Fibroblast of skin of right biceps (primary cell): ENCODE data around the gene MIS18A.
A peak's percentile ranks its signal among the peaks of the same experiment; 100 is the strongest.

Source experiments
- DNase-seq: peaks from one replicate; pipeline ENCODE4 v3.0.0-alpha.2; 2013

Gene MIS18A

GRCh38 chr21:32249511-32250280 is 29.2 kb downstream of the MIS18A start:
- DNase-seq = no peak

GRCh38 chr21:32248571-32249461 is 30.0 kb downstream of the MIS18A start:
- DNase-seq = peak; percentile 5

GRCh38 chr21:32246571-32247140 is 32.2 kb downstream of the MIS18A start:
- no peak for DNase-seq

GRCh38 chr21:32245971-32246370 is 32.9 kb downstream of the MIS18A start:
- DNase-seq = no peak

GRCh38 chr21:32240851-32241687 is 37.8 kb downstream of the MIS18A start:
- DNase-seq = peak; percentile 48

GRCh38 chr21:32239551-32239950 is 39.3 kb downstream of the MIS18A start:
- no peak for DNase-seq

DNA sequence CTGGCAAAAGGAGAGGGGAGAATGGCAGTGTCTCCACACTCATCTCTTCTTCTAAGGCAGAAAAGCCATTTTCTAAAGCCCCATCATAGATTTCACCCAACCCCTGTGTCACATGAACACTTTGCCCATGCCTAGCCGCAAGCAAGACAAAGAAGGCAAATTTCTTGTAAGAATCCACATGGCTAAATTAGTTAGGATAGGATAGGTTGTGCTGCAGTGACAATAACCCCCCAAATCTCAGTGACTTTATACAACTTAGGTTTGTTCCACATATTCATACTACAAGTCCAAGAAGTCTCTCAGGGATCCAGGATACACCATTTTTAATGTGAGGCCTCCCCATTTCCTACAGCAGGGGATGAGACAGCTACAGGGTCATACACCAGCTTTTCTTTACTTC is 40.8 kb downstream of the MIS18A start:
- DNase-seq = no peak

GRCh38 chr21:32237021-32237420 is 41.8 kb downstream of the MIS18A start:
- DNase-seq = no peak

- DNase-seq = no peak
Observed at GRCh38 chr21:32233722-32234301, 45.0 kb downstream of the MIS18A start.

DNA sequence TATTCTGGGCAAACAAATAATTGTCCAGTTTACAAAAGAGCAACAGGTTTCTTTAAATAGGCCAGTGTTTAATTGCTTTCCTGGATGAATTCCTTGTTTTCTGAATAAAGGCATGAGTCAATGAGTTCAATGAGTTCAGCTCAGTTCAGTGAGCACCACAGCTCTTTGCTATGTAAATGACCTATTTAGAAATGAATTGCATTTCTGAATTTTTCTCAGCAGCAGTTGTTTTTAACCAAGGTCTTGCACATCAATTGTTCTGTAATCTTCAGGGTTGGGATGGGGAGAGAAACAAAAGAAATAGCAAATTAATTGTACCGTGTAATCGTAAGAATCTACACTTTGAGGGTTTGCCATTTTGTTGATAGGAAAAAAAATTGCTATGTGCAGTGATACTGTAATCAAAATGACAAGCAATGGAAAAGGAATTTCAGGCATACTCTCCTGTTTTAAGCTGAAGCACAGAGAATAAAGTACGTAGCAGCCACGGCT is 45.7 kb downstream of the MIS18A start:
- DNase-seq = peak; percentile 33

DNA sequence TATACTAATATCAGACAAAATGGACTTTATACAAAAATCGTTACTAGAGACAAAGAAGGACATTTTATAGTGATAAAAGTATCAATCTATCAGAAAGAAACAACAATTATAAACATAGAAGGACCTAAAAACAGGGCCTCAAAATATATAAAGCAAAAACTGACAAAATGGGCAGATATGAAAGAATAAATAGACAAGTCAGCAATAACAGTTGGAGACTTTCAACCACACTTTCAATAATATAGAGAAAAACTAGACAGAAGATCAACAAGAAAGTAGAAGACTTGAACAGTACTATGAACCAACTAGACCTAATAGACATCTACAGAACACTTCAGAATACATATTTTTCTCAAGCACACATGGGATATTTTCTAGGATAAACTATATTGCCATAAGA is 52.4 kb downstream of the MIS18A start:
- no peak for DNase-seq
